Astrocyte (in vitro differentiated cells and primary cell): ENCODE data around the gene MAP7. TPM values are rescaled to one million over a fixed set of nuclear protein-coding genes. Genes with fewer than 3 reads are reported as not detected.

Experiments
- DNase-seq: peaks from one replicate; pipeline ENCODE4 v3.0.0-alpha.2; 2010; ENCODE audit warnings: low read depth
- FAIRE-seq: peaks from 2 replicates; lab custom pipeline; 2011; peaks lifted over from hg19 to GRCh38; lab: Jason Lieb, UNC
- H2AFZ ChIP-seq: 2 replicates; pipeline ENCODE4 v1.6.0; 2012; ENCODE audit warnings: low read depth, low read length, inconsistent platforms
- H3K27ac ChIP-seq: 2 replicates; pipeline ENCODE4 v1.5.1; 2011; ENCODE audit warnings: low read depth, low read length, inconsistent platforms
- H3K27me3 ChIP-seq: 2 replicates; pipeline ENCODE4 v1.6.0; 2011; ENCODE audit warnings: low read length, inconsistent platforms; ENCODE audit not compliant: insufficient read depth
- H3K36me3 ChIP-seq: 2 replicates; pipeline ENCODE4 v1.5.1; 2011; ENCODE audit warnings: low read length, inconsistent platforms; ENCODE audit not compliant: insufficient read depth
- H3K4me1 ChIP-seq: 2 replicates; pipeline ENCODE4 v1.5.1; 2011; ENCODE audit warnings: low read length, inconsistent platforms; ENCODE audit not compliant: insufficient read depth
- H3K4me2 ChIP-seq: 2 replicates; pipeline ENCODE4 v1.6.0; 2012; ENCODE audit warnings: low read length, inconsistent platforms
- H3K4me3 ChIP-seq: 2 replicates; pipeline ENCODE4 v1.5.1; 2011; ENCODE audit warnings: low read depth, mild to moderate bottlenecking, low read length, inconsistent platforms; ENCODE audit not compliant: insufficient read depth
- H3K79me2 ChIP-seq: 2 replicates; pipeline ENCODE4 v1.6.0; 2012; ENCODE audit warnings: mild to moderate bottlenecking, low read length, inconsistent platforms; ENCODE audit not compliant: insufficient read depth
- H3K9ac ChIP-seq: 2 replicates; pipeline ENCODE4 v1.6.0; 2012; ENCODE audit warnings: mild to moderate bottlenecking, low read length, inconsistent platforms
- H3K9me3 ChIP-seq: 2 replicates; pipeline ENCODE4 v1.5.1; 2012; ENCODE audit warnings: low read depth, mild to moderate bottlenecking, low read length, inconsistent platforms; ENCODE audit not compliant: insufficient read depth
- H4K20me1 ChIP-seq: 2 replicates; pipeline ENCODE4 v1.6.0; 2012; ENCODE audit warnings: low read length, inconsistent platforms; ENCODE audit not compliant: insufficient read depth
- H3K27ac Mint-ChIP-seq: one replicate; pipeline ENCODE4 v1.8.0; 2021; ENCODE audit warnings: mild to moderate bottlenecking, mixed read lengths; ENCODE audit not compliant: unreplicated experiment
- H3K27me3 Mint-ChIP-seq: one replicate; pipeline ENCODE4 v1.8.0; 2021; ENCODE audit warnings: low read depth, mixed read lengths; ENCODE audit not compliant: unreplicated experiment
- H3K36me3 Mint-ChIP-seq: one replicate; pipeline ENCODE4 v1.8.0; 2021; ENCODE audit warnings: low read depth, mixed read lengths; ENCODE audit not compliant: unreplicated experiment
- H3K4me1 Mint-ChIP-seq: one replicate; pipeline ENCODE4 v1.8.0; 2021; ENCODE audit warnings: low read depth, mixed read lengths; ENCODE audit not compliant: unreplicated experiment
- H3K4me3 Mint-ChIP-seq: one replicate; pipeline ENCODE4 v1.8.0; 2021; ENCODE audit warnings: mild to moderate bottlenecking, moderate library complexity, mixed read lengths; ENCODE audit not compliant: unreplicated experiment
- H3K9me3 Mint-ChIP-seq: one replicate; pipeline ENCODE4 v1.8.0; 2021; ENCODE audit warnings: mild to moderate bottlenecking, mixed read lengths; ENCODE audit not compliant: unreplicated experiment
- EZH2 ChIP-seq: IDR thresholded peaks from 2 replicates; pipeline ENCODE4 v1.6.1; 2012; ENCODE audit warnings: mild to moderate bottlenecking, low read length, inconsistent platforms; ENCODE audit not compliant: insufficient read depth
- total RNA-seq: library from RNA; stranded (reverse); gene quantifications from 2 replicates; pipeline ENCODE4 v1.2.1, GENCODE V29; 2021
- TF ChIP-seq, protein P1 (sequence below): IDR thresholded peaks from 2 replicates; pipeline ENCODE4 v1.5.1; 2011; ENCODE audit warnings: low read depth, mild to moderate bottlenecking, inconsistent platforms, low read length, moderate library complexity; ENCODE audit not compliant: insufficient read depth

The MAP7 gene
- total RNA-seq, 1 donor from 2014 or later: 3.3 TPM

DNA sequence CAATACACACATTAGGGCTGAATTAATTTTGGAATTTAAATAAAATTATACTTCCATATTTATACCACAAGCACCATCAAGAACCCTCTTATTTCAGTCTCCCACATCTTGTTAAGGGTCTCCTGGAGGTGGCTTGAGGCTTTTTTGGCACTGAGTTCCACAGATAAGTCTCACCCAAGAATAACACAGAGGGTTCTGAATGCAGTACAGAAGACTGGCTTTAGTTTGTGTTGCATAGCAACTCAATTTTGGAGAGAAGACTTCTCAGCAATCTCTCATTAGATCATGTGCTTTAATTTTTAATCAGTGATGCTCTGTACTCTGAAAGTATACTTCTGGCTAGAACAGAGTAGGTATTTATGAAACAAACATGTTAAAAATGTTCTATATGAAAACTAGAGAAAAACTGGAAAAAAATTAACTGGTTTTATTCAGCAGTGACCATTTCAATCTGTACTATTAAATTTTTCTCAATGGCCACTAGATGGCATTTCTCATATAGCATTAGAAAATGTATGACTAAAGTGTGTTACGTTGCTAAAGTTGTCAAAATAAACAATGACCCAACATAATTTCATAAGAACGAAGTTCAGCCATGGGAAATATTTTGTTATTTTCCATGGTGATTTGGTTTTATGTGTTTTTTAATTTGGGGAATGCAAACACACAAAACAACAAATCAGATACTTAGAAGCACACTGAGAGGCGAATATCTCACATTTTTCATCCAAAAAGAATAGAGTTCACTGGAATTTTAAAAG lies 32.7 kb upstream of the MAP7 start:
- Histone ChIP-seq H3K79me2 (no peaks in the 10 kb centered on the region), H3K36me3 (peaks cover 7% of the 10 kb centered on the region), H2AFZ (no peak overlapping the region), H3K27me3 (no peaks in the 10 kb centered on the region), H4K20me1 (no peaks in the 10 kb centered on the region), H3K4me1 (peaks cover 16% of the 10 kb centered on the region), H3K4me2 (no peak overlapping the region), H3K4me3 (no peak overlapping the region), H3K9me3 (no peaks in the 10 kb centered on the region), H3K9ac (peak overlapping the region; percentile 51), H3K27ac (peak overlapping the region; percentile 74)
- H3K4me3 Mint-ChIP-seq: no peak overlapping the region
- no peaks in the 10 kb centered on the region for H3K9me3 Mint-ChIP-seq
- H3K27ac Mint-ChIP-seq: no peak overlapping the region
- no peaks in the 10 kb centered on the region for H3K27me3 Mint-ChIP-seq
- H3K4me1 Mint-ChIP-seq: no peaks in the 10 kb centered on the region
- H3K36me3 Mint-ChIP-seq: peaks cover 2% of the 10 kb centered on the region
- FAIRE-seq (no peak), DNase-seq (peak; percentile 72)
- TF ChIP-seq, protein P1, sequence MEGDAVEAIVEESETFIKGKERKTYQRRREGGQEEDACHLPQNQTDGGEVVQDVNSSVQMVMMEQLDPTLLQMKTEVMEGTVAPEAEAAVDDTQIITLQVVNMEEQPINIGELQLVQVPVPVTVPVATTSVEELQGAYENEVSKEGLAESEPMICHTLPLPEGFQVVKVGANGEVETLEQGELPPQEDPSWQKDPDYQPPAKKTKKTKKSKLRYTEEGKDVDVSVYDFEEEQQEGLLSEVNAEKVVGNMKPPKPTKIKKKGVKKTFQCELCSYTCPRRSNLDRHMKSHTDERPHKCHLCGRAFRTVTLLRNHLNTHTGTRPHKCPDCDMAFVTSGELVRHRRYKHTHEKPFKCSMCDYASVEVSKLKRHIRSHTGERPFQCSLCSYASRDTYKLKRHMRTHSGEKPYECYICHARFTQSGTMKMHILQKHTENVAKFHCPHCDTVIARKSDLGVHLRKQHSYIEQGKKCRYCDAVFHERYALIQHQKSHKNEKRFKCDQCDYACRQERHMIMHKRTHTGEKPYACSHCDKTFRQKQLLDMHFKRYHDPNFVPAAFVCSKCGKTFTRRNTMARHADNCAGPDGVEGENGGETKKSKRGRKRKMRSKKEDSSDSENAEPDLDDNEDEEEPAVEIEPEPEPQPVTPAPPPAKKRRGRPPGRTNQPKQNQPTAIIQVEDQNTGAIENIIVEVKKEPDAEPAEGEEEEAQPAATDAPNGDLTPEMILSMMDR: peak; percentile 56
- TF ChIP-seq EZH2: no peak

DNA sequence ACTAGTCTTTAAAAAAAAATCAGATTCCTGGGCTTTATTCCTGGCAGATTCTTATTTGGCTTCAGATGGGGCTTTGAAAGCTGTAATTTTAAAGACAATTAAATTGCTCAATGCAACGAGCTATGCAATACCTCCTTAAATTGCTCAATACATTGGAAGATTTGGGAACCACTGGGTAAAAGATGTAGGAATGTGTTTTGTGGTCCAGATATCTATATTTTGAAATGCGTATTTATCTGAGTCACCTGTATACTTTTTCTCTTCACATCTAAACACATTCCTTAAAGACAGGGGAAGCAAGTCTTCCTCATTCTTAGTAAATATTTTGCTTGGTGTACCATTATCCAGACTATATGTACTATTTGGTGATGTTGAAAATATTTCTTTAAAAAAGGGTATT lies 29.6 kb upstream of the MAP7 start:
- Histone ChIP-seq H4K20me1 (no peaks in the 10 kb centered on the region), H3K27me3 (no peaks in the 10 kb centered on the region), H3K4me3 (no peak overlapping the region), H3K9me3 (no peaks in the 10 kb centered on the region), H3K9ac (no peak overlapping the region), H3K36me3 (peaks cover 7% of the 10 kb centered on the region), H2AFZ (no peak overlapping the region), H3K27ac (no peak overlapping the region), H3K79me2 (no peaks in the 10 kb centered on the region), H3K4me2 (no peak overlapping the region), H3K4me1 (peaks cover 4% of the 10 kb centered on the region)
- no peaks in the 10 kb centered on the region for H3K9me3 Mint-ChIP-seq
- no peak overlapping the region for H3K4me3 Mint-ChIP-seq
- FAIRE-seq (no peak), DNase-seq (no peak)
- H3K36me3 Mint-ChIP-seq: peaks cover 2% of the 10 kb centered on the region
- H3K27me3 Mint-ChIP-seq: no peaks in the 10 kb centered on the region
- TF ChIP-seq EZH2: no peak
- TF ChIP-seq, protein P1: no peak
- H3K27ac Mint-ChIP-seq: no peak overlapping the region
- no peaks in the 10 kb centered on the region for H3K4me1 Mint-ChIP-seq

DNA sequence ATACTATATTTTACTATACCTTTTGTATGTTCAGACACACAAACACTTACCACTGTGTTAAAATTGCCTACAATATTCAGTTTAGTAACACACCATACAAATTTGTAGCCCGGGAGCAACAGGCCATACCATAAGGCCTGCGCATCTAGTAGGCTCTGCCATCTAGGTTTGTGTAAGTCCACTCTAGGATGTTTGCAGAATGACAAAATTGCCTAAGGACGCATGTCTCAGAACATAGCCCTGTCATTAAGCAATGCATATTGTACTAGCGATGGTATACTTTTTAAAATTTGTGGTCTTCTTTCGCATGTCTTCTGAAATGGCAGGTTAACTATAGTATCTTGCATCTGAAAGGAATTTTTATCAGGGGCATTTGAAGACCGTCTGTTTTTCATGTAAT lies 26.6 kb upstream of the MAP7 start:
- H3K27ac ChIP-seq: no peak overlapping the region
- no peak overlapping the region for H3K4me2 ChIP-seq
- no peak for FAIRE-seq
- H3K36me3 ChIP-seq: peaks cover 7% of the 10 kb centered on the region
- no peak overlapping the region for H3K4me3 ChIP-seq
- TF ChIP-seq, protein P1: no peak
- no peak for TF ChIP-seq EZH2
- no peaks in the 10 kb centered on the region for H3K79me2 ChIP-seq
- H3K27me3 ChIP-seq: no peaks in the 10 kb centered on the region
- H3K27me3 Mint-ChIP-seq: no peaks in the 10 kb centered on the region
- H3K4me3 Mint-ChIP-seq: no peak overlapping the region
- no peak overlapping the region for H3K27ac Mint-ChIP-seq
- peaks cover under 1% of the 10 kb centered on the region for H3K9me3 Mint-ChIP-seq
- no peaks in the 10 kb centered on the region for H4K20me1 ChIP-seq
- no peak overlapping the region for H2AFZ ChIP-seq
- H3K9me3 ChIP-seq: no peaks in the 10 kb centered on the region
- H3K9ac ChIP-seq: no peak overlapping the region
- no peaks in the 10 kb centered on the region for H3K4me1 Mint-ChIP-seq
- H3K36me3 Mint-ChIP-seq: peaks cover 2% of the 10 kb centered on the region
- H3K4me1 ChIP-seq: no peaks in the 10 kb centered on the region
- no peak for DNase-seq
